ENCODE results near the gene ZGPAT. TPM values are rescaled to one million over a fixed set of nuclear protein-coding genes. Genes with fewer than 3 reads are reported as not detected.

The ZGPAT gene
- total and polyA plus RNA-seq, 2 donors (not counting 1 experiment from before 2014, with no cell fraction given) = 46.1 to 62.1 TPM

- POLR2A ChIA-PET = no interaction called here
- Histone ChIP-seq H3K9me3 (ENCODE audit: control extremely low read depth in 1 of 3, control insufficient read depth in 2 of 3, insufficient read depth in 1 of 3, low read length in 2 of 3) (no peaks in the 10 kb centered on the region), H3K79me2 (ENCODE audit: control insufficient read depth, insufficient read depth, low read length) (no peaks in the 10 kb centered on the region), H3K27ac (ENCODE audit: low read length in 2 of 2) (no peak overlapping the region), H3K4me1 (ENCODE audit: control insufficient read depth in 2 of 2, insufficient read depth in 2 of 2, low read length in 2 of 2) (peaks cover 0 to 2% of the 10 kb centered on the region in 2 donors), H2AFZ (ENCODE audit: insufficient read depth, low read depth, low read length, poor library complexity, severe bottlenecking) (no peak overlapping the region), H3K9ac (ENCODE audit: low read length) (no peak overlapping the region), H3K36me3 (replicated peaks in 1 of 2; ENCODE audit: control extremely low read depth in 1 of 2, control insufficient read depth in 1 of 2, extremely low read depth in 1 of 2, insufficient read depth in 2 of 2, low read length in 1 of 2) (peaks cover 0 to 4% of the 10 kb centered on the region in 2 experiments), H3K4me2 (replicated peaks; ENCODE audit: low read depth, low read length, poor library complexity, severe bottlenecking) (no peak overlapping the region), H3K27me3 (replicated peaks in 1 of 4; ENCODE audit: control extremely low read depth in 1 of 4, control insufficient read depth in 3 of 4, insufficient read depth in 4 of 4, low read length in 3 of 4) (no peaks in the 10 kb centered on the region), H3K4me3 (ENCODE audit: control extremely low read depth in 1 of 5, extremely low read depth in 1 of 5, insufficient read depth in 1 of 5, low read depth in 2 of 5, low read length in 4 of 5) (no peak overlapping the region), H4K20me1 (ENCODE audit: control insufficient read depth, insufficient read depth, low read length, poor library complexity, severe bottlenecking) (no peaks in the 10 kb centered on the region)
- no peak overlapping the region for H3K27ac Mint-ChIP-seq
- H3K4me3 Mint-ChIP-seq = no peak overlapping the region
- TF ChIP-seq EZH2 (IDR thresholded peaks at IDR 0.05; ENCODE audit: borderline replicate concordance, insufficient read depth, low read depth, low read length, poor library complexity, severe bottlenecking) = no peak
- TF ChIP-seq CTCF (IDR thresholded peaks at IDR 0.05) = no peak
- ATAC-seq (ENCODE audit: low read depth) (no peak), DNase-seq (no peak)
- H3K4me1 Mint-ChIP-seq = no peaks in the 10 kb centered on the region
- CTCF ChIA-PET = no interaction called here
- no peaks in the 10 kb centered on the region for H3K27me3 Mint-ChIP-seq
- intact Hi-C loops (cut with micrococcal nuclease) = no loop called here
- 93% methylated on average over 22 of the region's 26 CpGs for WGBS (ENCODE audit: insufficient coverage)
- H3K9me3 Mint-ChIP-seq (ENCODE audit: insufficient read depth) = no peaks in the 10 kb centered on the region
Observed at GRCh38 chr20:63745961-63746731, 38.3 kb downstream of the ZGPAT start.

GRCh38 chr20:63746751-63747315 is 39.0 kb downstream of the ZGPAT start:
- 96% methylated on average over 40 of the region's 47 CpGs for WGBS (ENCODE audit: insufficient coverage)
- no peak for TF ChIP-seq EZH2 (IDR thresholded peaks at IDR 0.05; ENCODE audit: borderline replicate concordance, insufficient read depth, low read depth, low read length, poor library complexity, severe bottlenecking)
- no peak for TF ChIP-seq CTCF (IDR thresholded peaks at IDR 0.05)
- ChIA-PET CTCF (no interaction called here), POLR2A (interaction anchor here (0.6 kb wide), 1 partner anchor 333 kb away, joined by 3 read pairs; the partner anchor contains the start of gene RGS19)
- Histone ChIP-seq H3K9me3 (ENCODE audit: control extremely low read depth in 1 of 3, control insufficient read depth in 2 of 3, insufficient read depth in 1 of 3, low read length in 2 of 3) (no peaks in the 10 kb centered on the region), H3K36me3 (replicated peaks in 1 of 2; ENCODE audit: control extremely low read depth in 1 of 2, control insufficient read depth in 1 of 2, extremely low read depth in 1 of 2, insufficient read depth in 2 of 2, low read length in 1 of 2) (peaks cover 0 to 4% of the 10 kb centered on the region in 2 experiments), H3K4me3 (ENCODE audit: control extremely low read depth in 1 of 5, extremely low read depth in 1 of 5, insufficient read depth in 1 of 5, low read depth in 2 of 5, low read length in 4 of 5) (no peak overlapping the region), H3K27ac (ENCODE audit: low read length in 2 of 2) (no peak overlapping the region), H2AFZ (ENCODE audit: insufficient read depth, low read depth, low read length, poor library complexity, severe bottlenecking) (no peak overlapping the region), H3K4me1 (ENCODE audit: control insufficient read depth in 2 of 2, insufficient read depth in 2 of 2, low read length in 2 of 2) (no peaks in the 10 kb centered on the region), H3K4me2 (replicated peaks; ENCODE audit: low read depth, low read length, poor library complexity, severe bottlenecking) (no peak overlapping the region), H4K20me1 (ENCODE audit: control insufficient read depth, insufficient read depth, low read length, poor library complexity, severe bottlenecking) (no peaks in the 10 kb centered on the region), H3K79me2 (ENCODE audit: control insufficient read depth, insufficient read depth, low read length) (no peaks in the 10 kb centered on the region), H3K9ac (ENCODE audit: low read length) (no peak overlapping the region), H3K27me3 (replicated peaks in 1 of 4; ENCODE audit: control extremely low read depth in 1 of 4, control insufficient read depth in 3 of 4, insufficient read depth in 4 of 4, low read length in 3 of 4) (no peaks in the 10 kb centered on the region)
- no peak overlapping the region for H3K27ac Mint-ChIP-seq
- no peaks in the 10 kb centered on the region for H3K4me1 Mint-ChIP-seq
- no peaks in the 10 kb centered on the region for H3K9me3 Mint-ChIP-seq (ENCODE audit: insufficient read depth)
- no peak overlapping the region for H3K4me3 Mint-ChIP-seq
- DNase-seq = no peak
- no peaks in the 10 kb centered on the region for H3K27me3 Mint-ChIP-seq
- ATAC-seq (ENCODE audit: low read depth) = no peak
- intact Hi-C loops (cut with micrococcal nuclease) = no loop called here
